ENCODE data around the gene ANKRD12.
A peak's percentile ranks its signal among the peaks of the same experiment; 100 is the strongest.

Gene ANKRD12

GRCh38 chr18:9292047-9292446, 155.5 kb downstream of the ANKRD12 start:
- DNase-seq (ENCODE audit: low read depth), result no peak

GRCh38 chr18:9293948-9294347, 157.4 kb downstream of the ANKRD12 start:
- no peak for DNase-seq (ENCODE audit: low read depth)

- no peak for DNase-seq (ENCODE audit: low read depth)
Measured at GRCh38 chr18:9296233-9297006, 159.8 kb downstream of the ANKRD12 start.

- DNase-seq (ENCODE audit: low read depth), result no peak
Measured at GRCh38 chr18:9297007-9297393, 160.4 kb downstream of the ANKRD12 start.

- DNase-seq (ENCODE audit: low read depth), result no peak
Measured at GRCh38 chr18:9304388-9305070, 167.9 kb downstream of the ANKRD12 start.

GRCh38 chr18:9319333-9319732, 182.8 kb downstream of the ANKRD12 start:
- no peak for DNase-seq (ENCODE audit: low read depth)

- no peak for DNase-seq (ENCODE audit: low read depth)
Measured at GRCh38 chr18:9321017-9321452, 184.5 kb downstream of the ANKRD12 start.

- no peak for DNase-seq (ENCODE audit: low read depth)
Measured at GRCh38 chr18:9321736-9322135, 185.2 kb downstream of the ANKRD12 start.

- DNase-seq (ENCODE audit: low read depth), result no peak
Measured at GRCh38 chr18:9322744-9323143, 186.2 kb downstream of the ANKRD12 start.

- no peak for DNase-seq (ENCODE audit: low read depth)
Measured at GRCh38 chr18:9323750-9324445, 187.3 kb downstream of the ANKRD12 start.

- DNase-seq (ENCODE audit: low read depth), result no peak
Measured at GRCh38 chr18:9325716-9326115, 189.1 kb downstream of the ANKRD12 start.

GRCh38 chr18:9328776-9329175, 192.2 kb downstream of the ANKRD12 start:
- DNase-seq (ENCODE audit: low read depth), result no peak

GRCh38 chr18:9329471-9329870, 192.9 kb downstream of the ANKRD12 start:
- DNase-seq (ENCODE audit: low read depth), result no peak

- DNase-seq (ENCODE audit: low read depth), result no peak
Measured at GRCh38 chr18:9330419-9330818, 193.8 kb downstream of the ANKRD12 start.

- DNase-seq (ENCODE audit: low read depth), result no peak
Measured at GRCh38 chr18:9333441-9334328, 197.1 kb downstream of the ANKRD12 start.

GRCh38 chr18:9334329-9334972, 197.9 kb downstream of the ANKRD12 start, which contains the start of gene TWSG1:
TSS of gene TWSG1 (plus strand) at chr18:9334773. CDS start at chr18:9337230, 2,457 bp downstream.
- peak; percentile 93 for DNase-seq (ENCODE audit: low read depth)

GRCh38 chr18:9334973-9335696, 198.6 kb downstream of the ANKRD12 start:
- peak; percentile 4 for DNase-seq (ENCODE audit: low read depth)

All from T-helper 22 cell (primary cell).